Mucosa of stomach (tissue), 1 donor: ENCODE results near the gene CYB561.
A peak's percentile ranks its signal among the peaks of the same experiment; 100 is the strongest.
"Not testable (repeated sequence)": the region's sequence is repeated elsewhere in the genome, so short reads cannot be mapped to it uniquely, and the experiment has no call there.

Experiments used
- H3K27me3 ChIP-seq: one replicate; pipeline ENCODE4 v1.7.0; 2013; ENCODE audit warnings: mild to moderate bottlenecking, low read length; ENCODE audit not compliant: control insufficient read depth, insufficient read depth
- H3K36me3 ChIP-seq: one replicate; pipeline ENCODE4 v1.7.0; 2013; ENCODE audit warnings: low read length; ENCODE audit not compliant: control insufficient read depth, insufficient read depth
- H3K4me1 ChIP-seq: one replicate; pipeline ENCODE4 v1.7.0; 2013; ENCODE audit warnings: mild to moderate bottlenecking, low read length; ENCODE audit not compliant: control insufficient read depth, insufficient read depth
- H3K4me3 ChIP-seq: one replicate; pipeline ENCODE4 v1.7.0; 2013; ENCODE audit warnings: low read length
- H3K9ac ChIP-seq: one replicate; pipeline ENCODE4 v1.7.0; 2013; ENCODE audit warnings: mild to moderate bottlenecking, low read length, moderate library complexity
- H3K9me3 ChIP-seq: one replicate; pipeline ENCODE4 v1.7.0; 2013; ENCODE audit warnings: mild to moderate bottlenecking, low read length, moderate library complexity; ENCODE audit not compliant: control insufficient read depth
- donor health status: Pancreatic carcinoma.

The CYB561 gene

GRCh38 chr17:63454915-63455314, 8.8 kb upstream of the CYB561 start:
- Histone ChIP-seq H3K27me3 (no peaks in the 10 kb centered on the region), H3K9me3 (no peaks in the 10 kb centered on the region), H3K4me3 (no peak overlapping the region), H3K4me1 (peaks cover 3% of the 10 kb centered on the region), H3K36me3 (no peaks in the 10 kb centered on the region), H3K9ac (no peak overlapping the region)

- H3K36me3 ChIP-seq, H3K4me3 ChIP-seq: not testable (repeated sequence)
Observed at GRCh38 chr17:63454357-63454756, 8.3 kb upstream of the CYB561 start.

GRCh38 chr17:63452962-63453551, 7.0 kb upstream of the CYB561 start:
- no peaks in the 10 kb centered on the region for H3K9me3 ChIP-seq
- H3K4me3 ChIP-seq, result no peak overlapping the region
- no peaks in the 10 kb centered on the region for H3K27me3 ChIP-seq
- H3K9ac ChIP-seq, result no peak overlapping the region
- H3K36me3 ChIP-seq, result no peaks in the 10 kb centered on the region
- H3K4me1 ChIP-seq, result peaks cover 3% of the 10 kb centered on the region

More at GRCh38 chr17:63454357-63454756, 8.3 kb upstream of the CYB561 start:
- not testable (repeated sequence) for H3K27me3 ChIP-seq, H3K9me3 ChIP-seq, H3K9ac ChIP-seq, H3K4me1 ChIP-seq

- Histone ChIP-seq H3K36me3 (no peaks in the 10 kb centered on the region), H3K9me3 (no peaks in the 10 kb centered on the region), H3K27me3 (no peaks in the 10 kb centered on the region), H3K9ac (no peak overlapping the region), H3K4me1 (peaks cover 10% of the 10 kb centered on the region), H3K4me3 (no peak overlapping the region)
Observed at GRCh38 chr17:63452046-63452961, 6.2 kb upstream of the CYB561 start.

- Histone ChIP-seq H3K36me3 (no peaks in the 10 kb centered on the region), H3K9me3 (no peaks in the 10 kb centered on the region), H3K4me1 (peaks cover 19% of the 10 kb centered on the region), H3K27me3 (no peaks in the 10 kb centered on the region), H3K9ac (no peak overlapping the region), H3K4me3 (no peak overlapping the region)
Observed at GRCh38 chr17:63451150-63451549, 5.0 kb upstream of the CYB561 start.

GRCh38 chr17:63450551-63450950, 4.4 kb upstream of the CYB561 start:
- H3K27me3 ChIP-seq, result no peaks in the 10 kb centered on the region
- no peaks in the 10 kb centered on the region for H3K36me3 ChIP-seq
- H3K9me3 ChIP-seq, result no peaks in the 10 kb centered on the region
- H3K4me1 ChIP-seq, result peaks cover 19% of the 10 kb centered on the region
- no peak overlapping the region for H3K9ac ChIP-seq
- no peak overlapping the region for H3K4me3 ChIP-seq

- Histone ChIP-seq H3K27me3 (no peaks in the 10 kb centered on the region), H3K9ac (no peak overlapping the region), H3K4me3 (no peak overlapping the region), H3K4me1 (peaks cover 26% of the 10 kb centered on the region), H3K36me3 (no peaks in the 10 kb centered on the region), H3K9me3 (no peaks in the 10 kb centered on the region)
Observed at GRCh38 chr17:63448655-63449054, 2.5 kb upstream of the CYB561 start.

GRCh38 chr17:63447471-63448009, 1.4 kb upstream of the CYB561 start:
- Histone ChIP-seq H3K36me3 (no peaks in the 10 kb centered on the region), H3K9ac (peak overlapping the region; percentile 89), H3K4me3 (peak overlapping the region; percentile 63), H3K27me3 (no peaks in the 10 kb centered on the region), H3K9me3 (no peaks in the 10 kb centered on the region), H3K4me1 (peaks cover 33% of the 10 kb centered on the region)

- Histone ChIP-seq H3K4me1 (peaks cover 34% of the 10 kb centered on the region), H3K9me3 (no peaks in the 10 kb centered on the region), H3K27me3 (no peaks in the 10 kb centered on the region), H3K4me3 (peak overlapping the region; percentile 63), H3K9ac (peak overlapping the region; percentile 89), H3K36me3 (no peaks in the 10 kb centered on the region)
Observed at GRCh38 chr17:63446753-63447470, 806 bp upstream of the CYB561 start.

GRCh38 chr17:63445571-63445953, 544 bp downstream of the CYB561 start:
- Histone ChIP-seq H3K9ac (peak overlapping the region; percentile 89), H3K9me3 (no peaks in the 10 kb centered on the region), H3K4me1 (peaks cover 34% of the 10 kb centered on the region), H3K27me3 (no peaks in the 10 kb centered on the region), H3K36me3 (no peaks in the 10 kb centered on the region), H3K4me3 (peak overlapping the region; percentile 56)

GRCh38 chr17:63445065-63445464, 1.0 kb downstream of the CYB561 start:
- peak overlapping the region; percentile 89 for H3K9ac ChIP-seq
- H3K27me3 ChIP-seq, result no peaks in the 10 kb centered on the region
- peaks cover 36% of the 10 kb centered on the region for H3K4me1 ChIP-seq
- no peaks in the 10 kb centered on the region for H3K36me3 ChIP-seq
- no peaks in the 10 kb centered on the region for H3K9me3 ChIP-seq
- peak overlapping the region; percentile 56 for H3K4me3 ChIP-seq

- Histone ChIP-seq H3K9ac (peak overlapping the region; percentile 89), H3K4me3 (peak overlapping the region; percentile 56), H3K9me3 (no peaks in the 10 kb centered on the region), H3K27me3 (no peaks in the 10 kb centered on the region), H3K36me3 (no peaks in the 10 kb centered on the region), H3K4me1 (peaks cover 39% of the 10 kb centered on the region)
Observed at GRCh38 chr17:63444457-63444856, 1.6 kb downstream of the CYB561 start.
